ENCODE measurements around the gene TMEM178A. TPM values are rescaled to one million over a fixed set of nuclear protein-coding genes. Genes with fewer than 3 reads are reported as not detected.
A peak's percentile ranks its signal among the peaks of the same experiment; 100 is the strongest.

TMEM178A gene
- total RNA-seq, 1 donor from 2014 or later: 1.6 TPM

- no peaks in the 10 kb centered on the region for H3K9me3 Mint-ChIP-seq (ENCODE audit: unreplicated experiment)
- H3K36me3 Mint-ChIP-seq (ENCODE audit: unreplicated experiment): peaks cover 28% of the 10 kb centered on the region
- no peaks in the 10 kb centered on the region for H3K27me3 Mint-ChIP-seq (ENCODE audit: unreplicated experiment)
- peaks cover 16% of the 10 kb centered on the region for H3K4me1 Mint-ChIP-seq (ENCODE audit: unreplicated experiment)
- no peak for DNase-seq (ENCODE audit: extremely low spot score, unreplicated experiment)
- no peak for TF ChIP-seq CTCF (IDR thresholded peaks at IDR 0.05)
- peak overlapping the region; percentile 92 for H3K27ac Mint-ChIP-seq (ENCODE audit: unreplicated experiment)
- no peak overlapping the region for H3K4me3 Mint-ChIP-seq (ENCODE audit: unreplicated experiment)
Measured at GRCh38 chr2:39743269-39743776, 77.6 kb downstream of the TMEM178A start.

GRCh38 chr2:39755466-39755865 is 89.7 kb downstream of the TMEM178A start:
- no peak for TF ChIP-seq CTCF (IDR thresholded peaks at IDR 0.05)
- Mint-ChIP-seq H3K4me1 (ENCODE audit: unreplicated experiment) (peaks cover 9% of the 10 kb centered on the region), H3K27ac (ENCODE audit: unreplicated experiment) (no peak overlapping the region), H3K27me3 (ENCODE audit: unreplicated experiment) (no peaks in the 10 kb centered on the region), H3K9me3 (ENCODE audit: unreplicated experiment) (no peaks in the 10 kb centered on the region), H3K36me3 (ENCODE audit: unreplicated experiment) (peaks cover 62% of the 10 kb centered on the region), H3K4me3 (ENCODE audit: unreplicated experiment) (no peak overlapping the region)
- DNase-seq (ENCODE audit: extremely low spot score, unreplicated experiment): no peak

GRCh38 chr2:39757156-39757555 is 91.4 kb downstream of the TMEM178A start:
- H3K27me3 Mint-ChIP-seq (ENCODE audit: unreplicated experiment): no peaks in the 10 kb centered on the region
- H3K9me3 Mint-ChIP-seq (ENCODE audit: unreplicated experiment): no peaks in the 10 kb centered on the region
- peaks cover 11% of the 10 kb centered on the region for H3K4me1 Mint-ChIP-seq (ENCODE audit: unreplicated experiment)
- no peak overlapping the region for H3K27ac Mint-ChIP-seq (ENCODE audit: unreplicated experiment)
- H3K4me3 Mint-ChIP-seq (ENCODE audit: unreplicated experiment): no peak overlapping the region
- H3K36me3 Mint-ChIP-seq (ENCODE audit: unreplicated experiment): peaks cover 68% of the 10 kb centered on the region
- DNase-seq (ENCODE audit: extremely low spot score, unreplicated experiment): no peak
- no peak for TF ChIP-seq CTCF (IDR thresholded peaks at IDR 0.05)

GRCh38 chr2:39762448-39762847 is 96.7 kb downstream of the TMEM178A start:
- no peaks in the 10 kb centered on the region for H3K27me3 Mint-ChIP-seq (ENCODE audit: unreplicated experiment)
- no peak overlapping the region for H3K4me3 Mint-ChIP-seq (ENCODE audit: unreplicated experiment)
- no peaks in the 10 kb centered on the region for H3K9me3 Mint-ChIP-seq (ENCODE audit: unreplicated experiment)
- H3K27ac Mint-ChIP-seq (ENCODE audit: unreplicated experiment): no peak overlapping the region
- peaks cover 6% of the 10 kb centered on the region for H3K4me1 Mint-ChIP-seq (ENCODE audit: unreplicated experiment)
- no peak for DNase-seq (ENCODE audit: extremely low spot score, unreplicated experiment)
- no peak for TF ChIP-seq CTCF (IDR thresholded peaks at IDR 0.05)
- H3K36me3 Mint-ChIP-seq (ENCODE audit: unreplicated experiment): peaks cover 66% of the 10 kb centered on the region

Other genes starting within 250 kb of the TMEM178A start
- 35.0 and 47.9 TPM in 2 replicates for gene MAP4K3, start 228.6 kb upstream of the TMEM178A start, total RNA-seq
- gene THUMPD2, start 113.3 kb downstream of the TMEM178A start, total RNA-seq: 5.3 and 7.3 TPM in 2 replicates